C4-2B (cell line): ENCODE results near the gene TNS3.

Experiments used
- H3K27ac ChIP-seq: fragments of 450-650 bp; 2 replicates; pipeline ENCODE4 v1.5.1; 2017
- ZFX ChIP-seq: fragments of 450-650 bp; IDR thresholded peaks from 2 replicates; pipeline ENCODE4 v1.6.1; 2017
- TF ChIP-seq, protein P1 (sequence below): fragments of 450-650 bp; conservative IDR thresholded peaks from 2 replicates; pipeline ENCODE4 v1.5.1; 2017; ENCODE audit warnings: mild to moderate bottlenecking

The TNS3 gene

GRCh38 chr7:47294556-47295222, 287.2 kb downstream of the TNS3 start:
- TF ChIP-seq, protein P1, sequence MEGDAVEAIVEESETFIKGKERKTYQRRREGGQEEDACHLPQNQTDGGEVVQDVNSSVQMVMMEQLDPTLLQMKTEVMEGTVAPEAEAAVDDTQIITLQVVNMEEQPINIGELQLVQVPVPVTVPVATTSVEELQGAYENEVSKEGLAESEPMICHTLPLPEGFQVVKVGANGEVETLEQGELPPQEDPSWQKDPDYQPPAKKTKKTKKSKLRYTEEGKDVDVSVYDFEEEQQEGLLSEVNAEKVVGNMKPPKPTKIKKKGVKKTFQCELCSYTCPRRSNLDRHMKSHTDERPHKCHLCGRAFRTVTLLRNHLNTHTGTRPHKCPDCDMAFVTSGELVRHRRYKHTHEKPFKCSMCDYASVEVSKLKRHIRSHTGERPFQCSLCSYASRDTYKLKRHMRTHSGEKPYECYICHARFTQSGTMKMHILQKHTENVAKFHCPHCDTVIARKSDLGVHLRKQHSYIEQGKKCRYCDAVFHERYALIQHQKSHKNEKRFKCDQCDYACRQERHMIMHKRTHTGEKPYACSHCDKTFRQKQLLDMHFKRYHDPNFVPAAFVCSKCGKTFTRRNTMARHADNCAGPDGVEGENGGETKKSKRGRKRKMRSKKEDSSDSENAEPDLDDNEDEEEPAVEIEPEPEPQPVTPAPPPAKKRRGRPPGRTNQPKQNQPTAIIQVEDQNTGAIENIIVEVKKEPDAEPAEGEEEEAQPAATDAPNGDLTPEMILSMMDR: no peak
- no peak for TF ChIP-seq ZFX
- H3K27ac ChIP-seq: no peak overlapping the region

DNA sequence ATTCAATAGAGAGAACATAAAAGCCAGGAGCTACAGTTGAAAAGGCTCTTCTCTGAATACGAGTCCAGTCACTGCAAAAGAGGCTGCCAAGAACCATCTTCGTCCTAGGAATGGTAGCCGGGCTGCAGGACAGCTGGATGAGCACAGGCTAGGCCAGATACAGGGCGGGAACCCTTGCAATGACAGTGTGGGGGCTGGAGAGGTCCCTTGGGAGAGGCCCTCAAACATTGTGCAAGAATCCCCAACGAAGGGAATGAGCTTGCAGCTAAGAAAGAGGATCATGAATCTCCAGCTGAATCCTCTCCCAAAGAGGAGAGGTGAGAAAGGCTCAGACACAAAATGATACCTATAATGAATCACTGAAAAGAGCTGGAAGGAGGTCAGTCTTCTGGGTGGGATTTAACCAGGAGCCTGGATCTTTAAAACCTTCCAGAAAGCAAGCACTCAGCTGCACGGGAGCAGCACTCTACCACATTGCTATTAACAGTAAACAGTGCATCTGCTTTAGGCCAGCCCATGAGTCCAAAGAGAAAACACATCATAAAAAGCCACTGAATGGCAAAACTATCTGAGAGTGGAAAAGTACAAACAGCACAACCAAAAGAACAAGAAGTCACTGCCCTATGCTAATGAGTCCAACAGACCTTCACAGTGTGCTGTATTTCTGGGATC, 287.9 kb downstream of the TNS3 start:
- TF ChIP-seq, protein P1: no peak
- no peak for TF ChIP-seq ZFX
- H3K27ac ChIP-seq: no peak overlapping the region

GRCh38 chr7:47292832-47293309, 289.0 kb downstream of the TNS3 start:
- TF ChIP-seq, protein P1: no peak
- no peak for TF ChIP-seq ZFX
- no peak overlapping the region for H3K27ac ChIP-seq

- no peak overlapping the region for H3K27ac ChIP-seq
- TF ChIP-seq ZFX: no peak
- TF ChIP-seq, protein P1: no peak
Observed at GRCh38 chr7:47291461-47292081, 290.3 kb downstream of the TNS3 start.

DNA sequence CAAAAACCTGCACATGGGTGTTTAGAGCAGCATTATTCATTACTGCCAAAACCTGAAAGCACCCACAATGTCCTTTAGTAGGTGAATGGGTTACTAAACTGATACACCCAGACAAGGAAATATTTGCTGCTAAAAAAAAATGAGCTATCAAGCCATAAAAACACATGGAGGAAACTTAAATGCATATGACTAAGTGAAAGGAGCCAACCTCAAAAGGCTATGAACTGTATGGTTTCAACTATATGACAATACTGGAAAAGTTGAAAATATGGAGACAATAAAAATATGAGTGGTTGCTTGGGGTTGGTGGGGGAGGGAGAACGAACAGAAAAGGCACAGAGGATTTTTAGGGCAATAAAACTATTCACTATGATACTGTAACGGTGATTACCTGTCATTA, 291.0 kb downstream of the TNS3 start:
- no peak for TF ChIP-seq ZFX
- TF ChIP-seq, protein P1: no peak
- H3K27ac ChIP-seq: no peak overlapping the region

- TF ChIP-seq, protein P1: no peak
- no peak for TF ChIP-seq ZFX
- H3K27ac ChIP-seq: no peak overlapping the region
Observed at GRCh38 chr7:47290466-47290865, 291.4 kb downstream of the TNS3 start.

DNA sequence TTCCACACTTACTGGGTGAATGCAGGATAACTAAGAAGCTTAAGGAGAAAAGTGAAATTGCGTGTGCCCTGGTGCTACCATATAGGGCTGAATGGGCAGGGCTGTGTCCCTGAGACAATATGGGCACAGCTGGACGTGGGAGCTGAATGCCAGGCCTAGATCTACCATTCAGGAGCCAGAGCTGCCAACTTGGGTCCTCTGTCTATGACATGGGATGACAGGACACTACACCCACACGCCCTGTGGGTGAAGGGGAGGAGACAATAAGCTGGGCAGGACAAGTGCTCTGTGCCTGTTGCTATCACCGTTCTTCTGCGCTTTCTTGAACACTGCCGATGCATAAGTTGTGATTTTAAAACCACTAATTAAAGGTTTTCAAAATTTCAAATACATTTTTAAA, 293.9 kb downstream of the TNS3 start:
- no peak overlapping the region for H3K27ac ChIP-seq
- TF ChIP-seq ZFX: no peak
- TF ChIP-seq, protein P1: no peak
